HCT116 (cell line): Measurements from ENCODE around the gene PCDH19. TPM values are rescaled to one million over a fixed set of nuclear protein-coding genes. Genes with fewer than 3 reads are reported as not detected.

ENCODE experiments used
- ATAC-seq: fragments of 200-7000 bp; cut with Tn5 transposase; 2 replicates; pipeline ENCODE4 v1.9.1; 2020; ENCODE audit warnings: mild to moderate bottlenecking, moderate library complexity
- BruUV-seq: library from RNA; stranded (reverse); fragments of 400-500 nt; replicated peaks from 2 replicates; lab custom pipeline; 2021; lab: Mats Ljungman, UMichigan
- CTCF ChIA-PET: fragments of 300-600 bp; sonication (Branson Sonifier 250); formaldehyde crosslinking; loops from one replicate; lab custom pipeline; 2021; ENCODE audit warnings: antibody characterized with exemption; lab: Charles Lee
- POLR2A ChIA-PET: fragments of 300-600, 350-600 bp; sonication (Branson Sonifier 250); formaldehyde crosslinking; loops from one replicate; lab custom pipeline; 2021; ENCODE audit warnings: antibody characterized with exemption; lab: Charles Lee
- RAD21 ChIA-PET, 2 experiments: fragments of 300-600 bp; sonication (Branson Sonifier 250); formaldehyde crosslinking; loops; one replicate each; lab custom pipeline; 2023; ENCODE audit warnings: low total read pairs in 2 of 2; ENCODE audit not compliant: uncharacterized antibody in 2 of 2, unreplicated experiment in 2 of 2, low non-redundant PET in 1 of 2; lab: Charles Lee
- DNase-seq: peaks from one replicate; pipeline ENCODE4 v3.0.0-alpha.2; 2010; ENCODE audit warnings: low read depth, low spot score
- H2AFZ ChIP-seq: fragments of 200-600 bp; shearing (Covaris generic), sonication (generic); 2 replicates; pipeline ENCODE4 v1.6.1; 2017; ENCODE audit warnings: low read depth, mixed run types, mixed read lengths, antibody characterized with exemption, low read length; ENCODE audit not compliant: poor library complexity, severe bottlenecking
- H3K27ac ChIP-seq: 2 replicates; pipeline ENCODE4 v1.5.1; 2012; ENCODE audit warnings: low read depth, low read length
- H3K27me3 ChIP-seq: fragments of 200-600 bp; sonication (generic); 2 replicates; pipeline ENCODE4 v1.6.1; 2016; ENCODE audit warnings: mixed run types, low read length, mixed read lengths; ENCODE audit not compliant: insufficient read depth
- H3K36me3 ChIP-seq, 2 experiments: fragments of 200-500 bp in 1 of 2; fragments of 200-600 bp in 1 of 2; sonication (Bioruptor generic) in 1 of 2; sonication (generic) in 1 of 2; 2 replicates each; pipeline versions ENCODE4 v1.5.1 to v1.6.1; 2014 to 2016; ENCODE audit warnings: low read length in 2 of 2, inconsistent platforms in 1 of 2, mixed read lengths in 1 of 2, mixed run types in 1 of 2; ENCODE audit not compliant: insufficient read depth in 2 of 2, control insufficient read depth in 1 of 2
- H3K4me1 ChIP-seq, 2 experiments: fragments of 200-600 bp in 1 of 2; sonication (generic) in 1 of 2; 2 replicates each; pipeline versions ENCODE4 v1.5.1 to v1.6.1; 2012 to 2017; ENCODE audit warnings: low read length in 2 of 2, inconsistent platforms in 1 of 2, mild to moderate bottlenecking in 1 of 2, mixed read lengths in 1 of 2, mixed run types in 1 of 2, moderate library complexity in 1 of 2; ENCODE audit not compliant: insufficient read depth in 2 of 2, control insufficient read depth in 1 of 2
- H3K4me2 ChIP-seq: fragments of 200-600 bp; sonication (generic); 2 replicates; pipeline ENCODE4 v1.6.1; 2017; ENCODE audit warnings: mixed run types, low read length, mixed read lengths
- H3K4me3 ChIP-seq, 2 experiments: fragments of 200-600 bp in 1 of 2; sonication (generic) in 1 of 2; replicated peaks in 1 of 2; 2 replicates each; pipeline ENCODE4 v1.5.1; 2011 to 2016; ENCODE audit warnings: low read length in 2 of 2, control low read depth in 1 of 2, low read depth in 1 of 2, mild to moderate bottlenecking in 1 of 2, mixed read lengths in 1 of 2, mixed run types in 1 of 2
- H3K79me2 ChIP-seq: fragments of 200-600 bp; sonication (generic); 2 replicates; pipeline ENCODE4 v1.6.1; 2017; ENCODE audit warnings: mild to moderate bottlenecking, mixed run types, low read length, moderate library complexity, mixed read lengths; ENCODE audit not compliant: insufficient read depth
- H3K9ac ChIP-seq: fragments of 200-600 bp; sonication (generic); 2 replicates; pipeline ENCODE4 v1.6.1; 2016; ENCODE audit warnings: low read length, mixed read lengths
- H3K9me2 ChIP-seq: fragments of 200-600 bp; sonication (generic), shearing (Covaris generic); 2 replicates; pipeline ENCODE4 v1.6.1; 2017; ENCODE audit warnings: mixed run types, mild to moderate bottlenecking, moderate library complexity; ENCODE audit not compliant: insufficient read depth
- H3K9me3 ChIP-seq, 2 experiments: fragments of 200-500 bp in 1 of 2; fragments of 200-600 bp in 1 of 2; sonication (Bioruptor generic) in 1 of 2; sonication (generic) in 1 of 2; 2 replicates each; pipeline ENCODE4 v1.6.1; 2014 to 2017; ENCODE audit warnings: low read length in 2 of 2, mixed read lengths in 2 of 2, inconsistent platforms in 1 of 2, low read depth in 1 of 2, mild to moderate bottlenecking in 1 of 2, mixed run types in 1 of 2, moderate library complexity in 1 of 2; ENCODE audit not compliant: control insufficient read depth in 1 of 2, insufficient read depth in 1 of 2
- H4K20me1 ChIP-seq: fragments of 200-600 bp; sonication (generic), shearing (Covaris generic); 2 replicates; pipeline ENCODE4 v1.6.1; 2017; ENCODE audit warnings: mixed run types, mild to moderate bottlenecking, moderate library complexity; ENCODE audit not compliant: insufficient read depth
- CBX3 ChIP-seq: IDR thresholded peaks from 2 replicates; pipeline ENCODE4 v1.6.1; 2012; ENCODE audit warnings: low read depth
- CEBPB ChIP-seq: IDR thresholded peaks from 2 replicates; pipeline ENCODE4 v1.6.1; 2012; ENCODE audit warnings: low read depth
- ELF1 ChIP-seq: IDR thresholded peaks from 2 replicates; pipeline ENCODE4 v1.6.1; 2012; ENCODE audit warnings: low read depth, borderline replicate concordance
- EZH2 ChIP-seq: fragments of 200-600 bp; sonication (generic); IDR thresholded peaks from 2 replicates; pipeline ENCODE4 v1.6.1; 2017; ENCODE audit warnings: antibody characterized with exemption, mixed run types
- FOSL1 ChIP-seq: IDR thresholded peaks from 2 replicates; pipeline ENCODE4 v1.6.1; 2012; ENCODE audit warnings: low read depth
- POLR2AphosphoS5 ChIP-seq: IDR thresholded peaks from 2 replicates; pipeline ENCODE4 v1.6.1; 2011; ENCODE audit warnings: mild to moderate bottlenecking, low read depth, low read length, moderate library complexity
- RAD21 ChIP-seq: IDR thresholded peaks from 2 replicates; pipeline ENCODE4 v1.6.1; 2012; ENCODE audit warnings: low read depth, mild to moderate bottlenecking
- REST ChIP-seq: IDR thresholded peaks from 2 replicates; pipeline ENCODE4 v1.6.1; 2012; ENCODE audit warnings: low read depth
- SIN3A ChIP-seq: IDR thresholded peaks from 2 replicates; pipeline ENCODE4 v1.6.1; 2012; ENCODE audit warnings: low read depth
- SP1 ChIP-seq: IDR thresholded peaks from 2 replicates; pipeline ENCODE4 v1.6.1; 2012; ENCODE audit warnings: low read depth
- SRF ChIP-seq: IDR thresholded peaks from 2 replicates; pipeline ENCODE4 v1.6.1; 2012; ENCODE audit warnings: low read depth
- ZBTB33 ChIP-seq: IDR thresholded peaks from 2 replicates; pipeline ENCODE4 v1.6.1; 2011; ENCODE audit warnings: mild to moderate bottlenecking, low read length, moderate library complexity; ENCODE audit not compliant: insufficient replicate concordance; ENCODE audit errors: extremely low read depth
- ZFX ChIP-seq: fragments of 450-650 bp; IDR thresholded peaks from 2 replicates; pipeline ENCODE4 v1.6.1; 2017
- intact Hi-C: fragments of 100-400 bp; cut with micrococcal nuclease; formaldehyde crosslinking; loops from 2 replicates; pipeline ENCODE4 v1.10.0; 2022
- total RNA-seq: library from RNA; stranded (reverse); gene quantifications from one replicate; pipeline ENCODE4 v1.2.1, GENCODE V29; 2021; ENCODE audit not compliant: unreplicated experiment
- TF ChIP-seq, protein P1 (sequence below): IDR thresholded peaks from 2 replicates; pipeline ENCODE4 v1.6.1; 2012

Gene PCDH19
- total RNA-seq, 1 experiment from 2014 or later: 0.32 TPM

GRCh38 chrX:100404851-100405250 lies 5.2 kb downstream of the PCDH19 start:
- Histone ChIP-seq H3K27me3 (peaks cover 5% of the 10 kb centered on the region; the same call in 1 of the 2 replicates), H3K4me3 (no peak overlapping the region), H3K4me2 (no peak overlapping the region), H2AFZ (no peak overlapping the region), H3K9ac (no peak overlapping the region), H3K4me1 (no peaks in the 10 kb centered on the region; a peak in 1 of 4 replicates), H3K79me2 (no peaks in the 10 kb centered on the region), H3K9me2 (no peaks in the 10 kb centered on the region), H4K20me1 (no peaks in the 10 kb centered on the region), H3K9me3 (no peaks in the 10 kb centered on the region), H3K27ac (no peak overlapping the region), H3K36me3 (no peaks in the 10 kb centered on the region)
- CTCF ChIA-PET: no interaction called here
- POLR2A ChIA-PET: no interaction called here
- TF ChIP-seq ELF1 (no peak), EZH2 (no peak)
- RAD21 ChIA-PET: no interaction called here
- BruUV-seq: no TSS peak
- intact Hi-C loops: no loop called here
- ATAC-seq: no peak
- no peak for DNase-seq

DNA sequence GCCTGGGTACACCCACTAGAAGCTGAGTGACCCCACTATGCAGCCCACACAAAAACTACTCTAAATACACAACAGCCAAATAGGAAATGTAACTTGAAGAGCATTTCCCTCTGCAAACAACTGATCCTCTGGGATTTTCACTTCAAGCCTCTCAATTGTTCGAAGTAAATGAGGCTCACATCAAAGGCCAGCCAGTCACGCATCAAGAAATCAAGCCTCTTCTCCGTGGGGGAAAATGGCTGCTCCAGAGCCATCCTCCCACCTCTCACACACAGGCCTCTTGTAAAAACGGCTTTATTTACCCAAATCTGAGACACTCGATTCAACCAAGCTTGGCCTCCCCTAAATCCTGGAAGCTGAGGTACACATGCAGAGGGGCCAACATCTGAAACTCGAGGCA lies 14.3 kb downstream of the PCDH19 start:
- DNase-seq: no peak
- Histone ChIP-seq H3K4me2 (no peak overlapping the region), H2AFZ (no peak overlapping the region), H3K4me3 (no peak overlapping the region), H4K20me1 (no peaks in the 10 kb centered on the region), H3K36me3 (no peaks in the 10 kb centered on the region), H3K27ac (no peak overlapping the region), H3K9me2 (no peaks in the 10 kb centered on the region), H3K9me3 (no peaks in the 10 kb centered on the region), H3K9ac (no peak overlapping the region), H3K79me2 (no peaks in the 10 kb centered on the region), H3K27me3 (peaks cover 4% of the 10 kb centered on the region; the same call in 1 of the 2 replicates), H3K4me1 (no peaks in the 10 kb centered on the region)
- no peak for ATAC-seq
- POLR2A ChIA-PET: no interaction called here
- CTCF ChIA-PET: no interaction called here
- intact Hi-C loops: no loop called here
- no TSS peak for BruUV-seq
- RAD21 ChIA-PET: no interaction called here
- TF ChIP-seq ZFX (no peak), POLR2AphosphoS5 (no peak), RAD21 (no peak), SRF (no peak), ZBTB33 (no peak), CBX3 (no peak), REST (no peak), FOSL1 (no peak), CEBPB (no peak), SP1 (no peak), SIN3A (no peak)
- TF ChIP-seq, protein P1, sequence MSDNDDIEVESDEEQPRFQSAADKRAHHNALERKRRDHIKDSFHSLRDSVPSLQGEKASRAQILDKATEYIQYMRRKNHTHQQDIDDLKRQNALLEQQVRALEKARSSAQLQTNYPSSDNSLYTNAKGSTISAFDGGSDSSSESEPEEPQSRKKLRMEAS: no peak
